Epithelial cell of esophagus (primary cell): Measurements from ENCODE around the gene PLXNA4.

Experiments
- DNase-seq: peaks from one replicate; pipeline ENCODE4 v3.0.0; 2010; ENCODE audit warnings: low read depth
- H3K4me3 ChIP-seq: 2 replicates; pipeline ENCODE4 v1.5.1; 2011; ENCODE audit warnings: mild to moderate bottlenecking, low read length, control low read depth
- CTCF ChIP-seq: IDR thresholded peaks from 2 replicates; pipeline ENCODE4 v1.5.1; 2011; ENCODE audit warnings: low read depth, mild to moderate bottlenecking, low read length, control low read depth, inconsistent platforms; ENCODE audit not compliant: insufficient read depth; ENCODE audit errors: missing control alignments

Gene PLXNA4

GRCh38 chr7:132097550-132098134, 478.6 kb downstream of the PLXNA4 start:
- H3K4me3 ChIP-seq, result no peak overlapping the region
- TF ChIP-seq CTCF, result no peak
- DNase-seq, result no peak

GRCh38 chr7:132095111-132095765, 481.0 kb downstream of the PLXNA4 start:
- no peak for DNase-seq
- H3K4me3 ChIP-seq, result no peak overlapping the region
- TF ChIP-seq CTCF, result no peak

GRCh38 chr7:132092106-132092505, 484.2 kb downstream of the PLXNA4 start:
- no peak for DNase-seq
- TF ChIP-seq CTCF, result no peak

GRCh38 chr7:132091706-132092105, 484.6 kb downstream of the PLXNA4 start:
- no peak for DNase-seq

More at GRCh38 chr7:132092106-132092505, 484.2 kb downstream of the PLXNA4 start:
- no peak overlapping the region for H3K4me3 ChIP-seq

GRCh38 chr7:132090444-132090843, 485.8 kb downstream of the PLXNA4 start:
- DNase-seq, result no peak
- TF ChIP-seq CTCF, result no peak
- H3K4me3 ChIP-seq, result no peak overlapping the region

More at GRCh38 chr7:132091706-132092105, 484.6 kb downstream of the PLXNA4 start:
- TF ChIP-seq CTCF, result no peak
- no peak overlapping the region for H3K4me3 ChIP-seq

- no peak overlapping the region for H3K4me3 ChIP-seq
- no peak for DNase-seq
- no peak for TF ChIP-seq CTCF
Measured at GRCh38 chr7:132089356-132089755, 486.9 kb downstream of the PLXNA4 start.

GRCh38 chr7:132087421-132087820, 488.8 kb downstream of the PLXNA4 start:
- TF ChIP-seq CTCF, result no peak
- DNase-seq, result no peak
- H3K4me3 ChIP-seq, result no peak overlapping the region
